Natural killer cell (primary cell): ENCODE measurements around the gene HSD3B2. TPM values are rescaled to one million over a fixed set of nuclear protein-coding genes. Genes with fewer than 3 reads are reported as not detected.

ENCODE experiments used
- ATAC-seq, 3 donors: fragments of 150-1000 bp in 2 of 3; fragments of 200-7000 bp in 1 of 3; cut with Tn5 transposase; 1 replicate in 1 of 3; 2 replicates in 2 of 3; pipeline ENCODE4 v1.10.0; 2021; ENCODE audit warnings: mild to moderate bottlenecking in 2 of 3, moderate library complexity in 2 of 3
- DNase-seq, 2 donors: peaks; one replicate each; pipeline versions ENCODE4 v3.0.0 to v3.0.0-alpha.2; 2013 to 2021; ENCODE audit warnings: mixed read lengths in 1 of 2
- H3K27ac ChIP-seq: one replicate; pipeline ENCODE4 v1.5.1; 2013; ENCODE audit warnings: mild to moderate bottlenecking, low read length
- H3K27me3 ChIP-seq: one replicate; pipeline ENCODE4 v1.6.1; 2013; ENCODE audit warnings: low read length; ENCODE audit not compliant: control insufficient read depth, insufficient read depth
- H3K36me3 ChIP-seq: one replicate; pipeline ENCODE4 v1.6.1; 2013; ENCODE audit warnings: low read length; ENCODE audit not compliant: control insufficient read depth, insufficient read depth
- H3K4me1 ChIP-seq: one replicate; pipeline ENCODE4 v1.6.1; 2013; ENCODE audit warnings: low read length; ENCODE audit not compliant: control insufficient read depth, insufficient read depth
- H3K4me3 ChIP-seq: one replicate; pipeline ENCODE4 v1.5.1; 2013; ENCODE audit warnings: low read length
- H3K9me3 ChIP-seq: one replicate; pipeline ENCODE4 v1.6.1; 2013; ENCODE audit warnings: low read length; ENCODE audit not compliant: control insufficient read depth, insufficient read depth
- H3K27ac Mint-ChIP-seq, 2 donors: one replicate each; pipeline ENCODE4 v1.8.0; 2022; ENCODE audit warnings: mild to moderate bottlenecking in 2 of 2, mixed read lengths in 2 of 2, moderate library complexity in 1 of 2
- H3K27me3 Mint-ChIP-seq, 2 donors: one replicate each; pipeline ENCODE4 v1.8.0; 2022; ENCODE audit warnings: low read depth in 2 of 2, mixed read lengths in 2 of 2
- H3K36me3 Mint-ChIP-seq: one replicate; pipeline ENCODE4 v1.8.0; 2022; ENCODE audit warnings: mixed read lengths
- H3K4me1 Mint-ChIP-seq, 2 donors: one replicate each; pipeline ENCODE4 v1.8.0; 2022; ENCODE audit warnings: mixed read lengths in 2 of 2
- H3K4me3 Mint-ChIP-seq: one replicate; pipeline ENCODE4 v1.8.0; 2022; ENCODE audit warnings: mild to moderate bottlenecking, moderate library complexity, mixed read lengths
- H3K9me3 Mint-ChIP-seq, 2 donors: one replicate each; pipeline ENCODE4 v1.8.0; 2022; ENCODE audit warnings: mixed read lengths in 2 of 2
- CTCF ChIP-seq: fragments of 200-600 bp; IDR thresholded peaks from one replicate; pipeline ENCODE4 v1.8.0; 2022; ENCODE audit warnings: antibody characterized with exemption
- WGBS: methylation state at CpG from one replicate; pipeline ENCODE4 v1.1.7; 2013; ENCODE audit warnings: missing lambda C conversion rate; ENCODE audit not compliant: insufficient coverage; 5-methylcytosine and 5-hydroxymethylcytosine counted together
- intact Hi-C: fragments of 100-400 bp; cut with micrococcal nuclease; formaldehyde crosslinking; loops from one replicate; pipeline ENCODE4 v1.14.2; 2022
- total RNA-seq, 4 donors: library from RNA; stranded (reverse); fragments of 120-200 nt in 1 of 4; gene quantifications; one replicate each; pipeline versions ENCODE4 v1.2.3 to v1.2.4, GENCODE V29; 2013 to 2022

Gene HSD3B2
- total RNA-seq, 3 donors from 2014 or later (not counting 1 experiment from before 2014, with no cell fraction given): not detected

GRCh38 chr1:119429687-119430086 is 14.7 kb downstream of the HSD3B2 start:
- intact Hi-C loops: no loop called here
- Mint-ChIP-seq H3K9me3 (peaks cover 0 to 4% of the 10 kb centered on the region in 2 donors), H3K4me1 (no peaks in the 10 kb centered on the region), H3K36me3 (no peaks in the 10 kb centered on the region), H3K27me3 (no peaks in the 10 kb centered on the region), H3K4me3 (no peak overlapping the region), H3K27ac (no peak overlapping the region)
- Histone ChIP-seq H3K27ac (no peak overlapping the region), H3K27me3 (no peaks in the 10 kb centered on the region), H3K36me3 (no peaks in the 10 kb centered on the region), H3K9me3 (no peaks in the 10 kb centered on the region), H3K4me1 (no peaks in the 10 kb centered on the region), H3K4me3 (no peak overlapping the region)
- 77% methylated on average over 4 of the region's 4 CpGs for WGBS
- ATAC-seq (no peak), DNase-seq (no peak)
- no peak for TF ChIP-seq CTCF

GRCh38 chr1:119430486-119430885 is 15.5 kb downstream of the HSD3B2 start:
- Histone ChIP-seq H3K27me3 (no peaks in the 10 kb centered on the region), H3K4me1 (no peaks in the 10 kb centered on the region), H3K36me3 (no peaks in the 10 kb centered on the region), H3K9me3 (no peaks in the 10 kb centered on the region), H3K4me3 (no peak overlapping the region), H3K27ac (no peak overlapping the region)
- intact Hi-C loops: no loop called here
- H3K4me1 Mint-ChIP-seq: no peaks in the 10 kb centered on the region
- H3K4me3 Mint-ChIP-seq: no peak overlapping the region
- 92% methylated on average over 2 of the region's 2 CpGs for WGBS
- peaks cover 0 to 4% of the 10 kb centered on the region in 2 donors for H3K9me3 Mint-ChIP-seq
- TF ChIP-seq CTCF: no peak
- no peaks in the 10 kb centered on the region for H3K27me3 Mint-ChIP-seq
- H3K27ac Mint-ChIP-seq: no peak overlapping the region
- ATAC-seq: no peak
- no peak for DNase-seq
- no peaks in the 10 kb centered on the region for H3K36me3 Mint-ChIP-seq

GRCh38 chr1:119431836-119432235 is 16.9 kb downstream of the HSD3B2 start:
- no peak for TF ChIP-seq CTCF
- no peak for DNase-seq
- H3K4me3 Mint-ChIP-seq: no peak overlapping the region
- ATAC-seq: no peak
- H3K4me1 Mint-ChIP-seq: no peaks in the 10 kb centered on the region
- H3K36me3 ChIP-seq: no peaks in the 10 kb centered on the region
- no peak overlapping the region for H3K4me3 ChIP-seq
- H3K9me3 Mint-ChIP-seq: peaks cover 0 to 4% of the 10 kb centered on the region in 2 donors
- H3K27me3 Mint-ChIP-seq: no peaks in the 10 kb centered on the region
- H3K27ac ChIP-seq: no peak overlapping the region
- intact Hi-C loops: no loop called here
- H3K9me3 ChIP-seq: no peaks in the 10 kb centered on the region
- H3K27ac Mint-ChIP-seq: no peak overlapping the region
- WGBS: 79% methylated on average over 3 of the region's 3 CpGs
- H3K4me1 ChIP-seq: no peaks in the 10 kb centered on the region
- no peaks in the 10 kb centered on the region for H3K36me3 Mint-ChIP-seq
- no peaks in the 10 kb centered on the region for H3K27me3 ChIP-seq

- Histone ChIP-seq H3K27me3 (no peaks in the 10 kb centered on the region), H3K4me1 (no peaks in the 10 kb centered on the region), H3K9me3 (no peaks in the 10 kb centered on the region), H3K27ac (no peak overlapping the region), H3K4me3 (no peak overlapping the region), H3K36me3 (no peaks in the 10 kb centered on the region)
- peaks cover 3 to 6% of the 10 kb centered on the region in 2 donors for H3K9me3 Mint-ChIP-seq
- ATAC-seq (no peak), DNase-seq (no peak)
- WGBS: 88% methylated on average over 3 of the region's 3 CpGs
- TF ChIP-seq CTCF: no peak
- no peaks in the 10 kb centered on the region for H3K4me1 Mint-ChIP-seq
- no peak overlapping the region for H3K4me3 Mint-ChIP-seq
- H3K27ac Mint-ChIP-seq: no peak overlapping the region
- no peaks in the 10 kb centered on the region for H3K36me3 Mint-ChIP-seq
- intact Hi-C loops: no loop called here
- peaks cover 0 to 3% of the 10 kb centered on the region in 2 donors for H3K27me3 Mint-ChIP-seq
Observed at GRCh38 chr1:119435052-119435451, 20.1 kb downstream of the HSD3B2 start.
